Neural cell (in vitro differentiated cells): ENCODE results near the gene DHX30. TPM values are rescaled to one million over a fixed set of nuclear protein-coding genes. Genes with fewer than 3 reads are reported as not detected.

Experiments used
- H2AFZ ChIP-seq: fragments of 200-600, 300-800 bp; sonication (generic), shearing (Covaris generic); 2 replicates; pipeline ENCODE4 v1.6.0; 2014; ENCODE audit warnings: low read depth, mild to moderate bottlenecking, antibody characterized with exemption, low read length, moderate library complexity
- H3F3A ChIP-seq: fragments of 200-600 bp; shearing (Covaris generic); 2 replicates; pipeline ENCODE4 v1.6.1; 2016; ENCODE audit warnings: mild to moderate bottlenecking, moderate library complexity, mixed read lengths, antibody characterized with exemption, low read length; ENCODE audit not compliant: insufficient read depth, poor library complexity, severe bottlenecking
- H3K27ac ChIP-seq: fragments of 200-600, 300-800 bp; sonication (generic), shearing (Covaris generic); 2 replicates; pipeline ENCODE4 v1.5.1; 2014; ENCODE audit warnings: mild to moderate bottlenecking, low read length, moderate library complexity
- H3K27me3 ChIP-seq: fragments of 300-800, 200-600 bp; sonication (generic), shearing (Covaris generic); 2 replicates; pipeline ENCODE4 v1.6.0; 2014; ENCODE audit warnings: mild to moderate bottlenecking, low read depth, low read length, moderate library complexity; ENCODE audit not compliant: insufficient read depth
- H3K36me3 ChIP-seq: fragments of 300-800, 200-600 bp; sonication (generic), shearing (Covaris generic); 2 replicates; pipeline ENCODE4 v1.5.1; 2014; ENCODE audit warnings: mild to moderate bottlenecking, antibody characterized with exemption, low read length, moderate library complexity; ENCODE audit not compliant: insufficient read depth
- H3K4me2 ChIP-seq: fragments of 300-800, 200-600 bp; sonication (generic), shearing (Covaris generic); 2 replicates; pipeline ENCODE4 v1.6.0; 2014; ENCODE audit warnings: mild to moderate bottlenecking, low read length
- H3K4me3 ChIP-seq: fragments of 300-800, 200-600 bp; sonication (generic), shearing (Covaris generic); 2 replicates; pipeline ENCODE4 v1.5.1; 2014; ENCODE audit warnings: mild to moderate bottlenecking, low read length, moderate library complexity
- H3K79me2 ChIP-seq: fragments of 200-600 bp; shearing (Covaris generic); replicated peaks from 2 replicates; pipeline ENCODE4 v1.6.0; 2014; ENCODE audit warnings: mild to moderate bottlenecking, low read length, moderate library complexity; ENCODE audit not compliant: insufficient read depth
- H3K9ac ChIP-seq: fragments of 300-800, 200-600 bp; sonication (generic), shearing (Covaris generic); 2 replicates; pipeline ENCODE4 v1.6.1; 2016; ENCODE audit warnings: mild to moderate bottlenecking, low read length, mixed read lengths
- H3K9me2 ChIP-seq: fragments of 200-600 bp; shearing (Covaris generic); 2 replicates; pipeline ENCODE4 v1.6.1; 2016; ENCODE audit warnings: mild to moderate bottlenecking, low read length, mixed read lengths; ENCODE audit not compliant: insufficient read depth
- H3K9me3 ChIP-seq: fragments of 200-600, 300-800 bp; sonication (generic), shearing (Covaris generic); 2 replicates; pipeline ENCODE4 v1.6.1; 2016; ENCODE audit warnings: mild to moderate bottlenecking, mixed run types, low read length, moderate library complexity, mixed read lengths
- H4K20me1 ChIP-seq: fragments of 200-600 bp; shearing (Covaris generic); 2 replicates; pipeline ENCODE4 v1.6.1; 2016; ENCODE audit warnings: mild to moderate bottlenecking, mixed run types; ENCODE audit not compliant: insufficient read depth
- EP300 ChIP-seq: fragments of 450-650 bp; conservative IDR thresholded peaks from 2 replicates; pipeline ENCODE4 v1.6.1; 2014; ENCODE audit warnings: antibody characterized with exemption, mild to moderate bottlenecking, moderate library complexity; ENCODE audit not compliant: poor library complexity, severe bottlenecking
- EZH2 ChIP-seq: fragments of 200-600, 300-800 bp; shearing (Covaris generic), sonication (generic); IDR thresholded peaks from 2 replicates; pipeline ENCODE4 v1.6.1; 2014; ENCODE audit warnings: antibody characterized with exemption, low read length, borderline replicate concordance, mild to moderate bottlenecking; ENCODE audit not compliant: insufficient read depth, poor library complexity, severe bottlenecking
- MXI1 ChIP-seq: fragments of 450-650 bp; conservative IDR thresholded peaks from 2 replicates; pipeline ENCODE4 v1.6.1; 2014; ENCODE audit warnings: antibody characterized with exemption, mild to moderate bottlenecking; ENCODE audit not compliant: poor library complexity, severe bottlenecking
- POLR2AphosphoS5 ChIP-seq: IDR thresholded peaks from 2 replicates; pipeline ENCODE4 v1.6.1; 2012
- RAD21 ChIP-seq: fragments of 450-650 bp; conservative IDR thresholded peaks from 2 replicates; pipeline ENCODE4 v1.6.1; 2014; ENCODE audit warnings: antibody characterized with exemption, mild to moderate bottlenecking, moderate library complexity
- SMC3 ChIP-seq: fragments of 450-650 bp; conservative IDR thresholded peaks from 2 replicates; pipeline ENCODE4 v1.6.1; 2014; ENCODE audit warnings: antibody characterized with exemption, mild to moderate bottlenecking, moderate library complexity; ENCODE audit not compliant: poor library complexity
- TAF1 ChIP-seq: IDR thresholded peaks from 2 replicates; pipeline ENCODE4 v1.6.1; 2012; ENCODE audit warnings: low read depth
- polyA plus RNA-seq: library from polyadenylated mRNA; depleted of rRNA; stranded (reverse); fragments of >200 nt; gene quantifications from 2 replicates; pipeline ENCODE4 v1.2.3, GENCODE V29; 2014
- TF ChIP-seq, protein P1 (sequence below): fragments of 450-650 bp; IDR thresholded peaks from 2 replicates; pipeline ENCODE4 v1.5.1; 2014; ENCODE audit warnings: antibody characterized with exemption, mild to moderate bottlenecking, moderate library complexity; ENCODE audit not compliant: poor library complexity, severe bottlenecking
- TF ChIP-seq, protein P2 (sequence below): IDR thresholded peaks from 2 replicates; pipeline ENCODE4 v1.6.1; 2012; ENCODE audit warnings: borderline replicate concordance

DHX30 gene
- polyA plus RNA-seq, 1 donor from 2014 or later, result 101 TPM

DNA sequence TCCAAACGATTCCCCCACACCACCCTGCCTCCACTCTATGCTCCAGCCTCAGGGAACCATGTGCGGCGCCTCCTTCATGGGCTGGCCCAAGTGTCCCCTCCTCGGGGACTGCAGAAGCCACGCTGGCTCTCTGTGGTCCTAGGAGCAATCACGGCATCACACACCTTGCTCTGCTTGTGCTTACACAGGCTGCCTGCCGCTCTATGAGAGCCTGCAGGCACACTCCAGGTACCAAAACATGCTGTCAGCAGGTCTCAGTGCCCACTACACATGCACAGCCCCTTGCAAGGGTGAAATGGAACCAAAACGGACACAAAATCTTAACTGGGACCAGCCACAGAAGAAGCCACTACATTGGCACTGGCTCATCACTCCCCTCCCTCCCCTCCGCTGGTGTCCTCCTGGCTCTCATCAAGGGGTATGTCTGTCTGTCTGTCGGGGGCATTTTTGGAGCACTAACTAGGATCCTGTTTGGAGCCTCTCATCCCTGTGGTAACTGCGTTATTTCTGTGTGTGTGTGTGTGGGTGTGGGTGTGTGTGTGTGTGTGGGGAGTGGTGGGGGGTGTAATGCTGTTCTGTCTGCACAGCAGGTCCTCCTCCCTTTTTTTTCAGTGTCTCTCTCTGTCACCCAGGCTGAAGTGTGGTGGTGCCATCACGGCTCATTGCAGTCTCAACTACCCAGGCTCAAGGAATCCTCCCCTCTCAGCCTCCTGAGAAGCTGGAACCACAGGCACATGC lies 60.6 kb downstream of the DHX30 start:
- Histone ChIP-seq H3K4me2 (no peak overlapping the region), H3K79me2 (no peaks in the 10 kb centered on the region), H3F3A (no peaks in the 10 kb centered on the region), H3K9me2 (no peaks in the 10 kb centered on the region), H3K27ac (no peak overlapping the region), H3K36me3 (peaks cover 4% of the 10 kb centered on the region), H3K9me3 (no peaks in the 10 kb centered on the region), H3K27me3 (no peaks in the 10 kb centered on the region), H3K9ac (no peak overlapping the region), H2AFZ (no peak overlapping the region), H4K20me1 (no peaks in the 10 kb centered on the region), H3K4me3 (no peak overlapping the region)
- TF ChIP-seq EP300 (no peak), POLR2AphosphoS5 (no peak), SMC3 (no peak), RAD21 (no peak), TAF1 (no peak)
- TF ChIP-seq, protein P1, sequence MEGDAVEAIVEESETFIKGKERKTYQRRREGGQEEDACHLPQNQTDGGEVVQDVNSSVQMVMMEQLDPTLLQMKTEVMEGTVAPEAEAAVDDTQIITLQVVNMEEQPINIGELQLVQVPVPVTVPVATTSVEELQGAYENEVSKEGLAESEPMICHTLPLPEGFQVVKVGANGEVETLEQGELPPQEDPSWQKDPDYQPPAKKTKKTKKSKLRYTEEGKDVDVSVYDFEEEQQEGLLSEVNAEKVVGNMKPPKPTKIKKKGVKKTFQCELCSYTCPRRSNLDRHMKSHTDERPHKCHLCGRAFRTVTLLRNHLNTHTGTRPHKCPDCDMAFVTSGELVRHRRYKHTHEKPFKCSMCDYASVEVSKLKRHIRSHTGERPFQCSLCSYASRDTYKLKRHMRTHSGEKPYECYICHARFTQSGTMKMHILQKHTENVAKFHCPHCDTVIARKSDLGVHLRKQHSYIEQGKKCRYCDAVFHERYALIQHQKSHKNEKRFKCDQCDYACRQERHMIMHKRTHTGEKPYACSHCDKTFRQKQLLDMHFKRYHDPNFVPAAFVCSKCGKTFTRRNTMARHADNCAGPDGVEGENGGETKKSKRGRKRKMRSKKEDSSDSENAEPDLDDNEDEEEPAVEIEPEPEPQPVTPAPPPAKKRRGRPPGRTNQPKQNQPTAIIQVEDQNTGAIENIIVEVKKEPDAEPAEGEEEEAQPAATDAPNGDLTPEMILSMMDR, result no peak

DNA sequence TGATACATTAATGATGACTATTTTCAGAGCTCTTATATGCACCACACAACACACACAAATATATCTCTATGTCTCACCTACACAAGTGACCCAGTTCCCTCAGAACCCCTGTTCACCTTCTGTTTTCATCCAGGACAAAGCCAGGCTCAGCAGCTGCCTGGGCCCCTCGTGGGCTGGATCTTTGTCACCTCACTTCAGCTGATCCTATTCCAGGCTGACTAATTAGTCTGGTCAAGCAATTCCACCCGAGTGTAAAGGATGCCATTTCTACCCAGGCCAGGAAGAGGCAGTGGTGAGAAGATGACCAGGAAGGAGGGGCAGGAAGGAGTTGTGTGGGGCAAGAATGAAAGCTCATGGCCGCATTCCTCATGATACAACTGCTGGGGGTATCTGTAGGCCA lies 62.3 kb downstream of the DHX30 start:
- Histone ChIP-seq H3K27me3 (no peaks in the 10 kb centered on the region), H3K4me3 (no peak overlapping the region), H3F3A (no peaks in the 10 kb centered on the region), H3K27ac (no peak overlapping the region), H3K9me2 (no peaks in the 10 kb centered on the region), H2AFZ (no peak overlapping the region), H3K36me3 (peaks cover 14% of the 10 kb centered on the region), H3K9ac (no peak overlapping the region), H4K20me1 (no peaks in the 10 kb centered on the region), H3K4me2 (no peak overlapping the region), H3K79me2 (no peaks in the 10 kb centered on the region), H3K9me3 (no peaks in the 10 kb centered on the region)
- TF ChIP-seq RAD21 (no peak), TAF1 (no peak), MXI1 (no peak), SMC3 (no peak), POLR2AphosphoS5 (no peak), EP300 (no peak), EZH2 (no peak)
- TF ChIP-seq, protein P1, result no peak
- TF ChIP-seq, protein P2, sequence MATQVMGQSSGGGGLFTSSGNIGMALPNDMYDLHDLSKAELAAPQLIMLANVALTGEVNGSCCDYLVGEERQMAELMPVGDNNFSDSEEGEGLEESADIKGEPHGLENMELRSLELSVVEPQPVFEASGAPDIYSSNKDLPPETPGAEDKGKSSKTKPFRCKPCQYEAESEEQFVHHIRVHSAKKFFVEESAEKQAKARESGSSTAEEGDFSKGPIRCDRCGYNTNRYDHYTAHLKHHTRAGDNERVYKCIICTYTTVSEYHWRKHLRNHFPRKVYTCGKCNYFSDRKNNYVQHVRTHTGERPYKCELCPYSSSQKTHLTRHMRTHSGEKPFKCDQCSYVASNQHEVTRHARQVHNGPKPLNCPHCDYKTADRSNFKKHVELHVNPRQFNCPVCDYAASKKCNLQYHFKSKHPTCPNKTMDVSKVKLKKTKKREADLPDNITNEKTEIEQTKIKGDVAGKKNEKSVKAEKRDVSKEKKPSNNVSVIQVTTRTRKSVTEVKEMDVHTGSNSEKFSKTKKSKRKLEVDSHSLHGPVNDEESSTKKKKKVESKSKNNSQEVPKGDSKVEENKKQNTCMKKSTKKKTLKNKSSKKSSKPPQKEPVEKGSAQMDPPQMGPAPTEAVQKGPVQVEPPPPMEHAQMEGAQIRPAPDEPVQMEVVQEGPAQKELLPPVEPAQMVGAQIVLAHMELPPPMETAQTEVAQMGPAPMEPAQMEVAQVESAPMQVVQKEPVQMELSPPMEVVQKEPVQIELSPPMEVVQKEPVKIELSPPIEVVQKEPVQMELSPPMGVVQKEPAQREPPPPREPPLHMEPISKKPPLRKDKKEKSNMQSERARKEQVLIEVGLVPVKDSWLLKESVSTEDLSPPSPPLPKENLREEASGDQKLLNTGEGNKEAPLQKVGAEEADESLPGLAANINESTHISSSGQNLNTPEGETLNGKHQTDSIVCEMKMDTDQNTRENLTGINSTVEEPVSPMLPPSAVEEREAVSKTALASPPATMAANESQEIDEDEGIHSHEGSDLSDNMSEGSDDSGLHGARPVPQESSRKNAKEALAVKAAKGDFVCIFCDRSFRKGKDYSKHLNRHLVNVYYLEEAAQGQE, result no peak
